ENCODE data around the gene B4GALNT2.

B4GALNT2 gene

DNA sequence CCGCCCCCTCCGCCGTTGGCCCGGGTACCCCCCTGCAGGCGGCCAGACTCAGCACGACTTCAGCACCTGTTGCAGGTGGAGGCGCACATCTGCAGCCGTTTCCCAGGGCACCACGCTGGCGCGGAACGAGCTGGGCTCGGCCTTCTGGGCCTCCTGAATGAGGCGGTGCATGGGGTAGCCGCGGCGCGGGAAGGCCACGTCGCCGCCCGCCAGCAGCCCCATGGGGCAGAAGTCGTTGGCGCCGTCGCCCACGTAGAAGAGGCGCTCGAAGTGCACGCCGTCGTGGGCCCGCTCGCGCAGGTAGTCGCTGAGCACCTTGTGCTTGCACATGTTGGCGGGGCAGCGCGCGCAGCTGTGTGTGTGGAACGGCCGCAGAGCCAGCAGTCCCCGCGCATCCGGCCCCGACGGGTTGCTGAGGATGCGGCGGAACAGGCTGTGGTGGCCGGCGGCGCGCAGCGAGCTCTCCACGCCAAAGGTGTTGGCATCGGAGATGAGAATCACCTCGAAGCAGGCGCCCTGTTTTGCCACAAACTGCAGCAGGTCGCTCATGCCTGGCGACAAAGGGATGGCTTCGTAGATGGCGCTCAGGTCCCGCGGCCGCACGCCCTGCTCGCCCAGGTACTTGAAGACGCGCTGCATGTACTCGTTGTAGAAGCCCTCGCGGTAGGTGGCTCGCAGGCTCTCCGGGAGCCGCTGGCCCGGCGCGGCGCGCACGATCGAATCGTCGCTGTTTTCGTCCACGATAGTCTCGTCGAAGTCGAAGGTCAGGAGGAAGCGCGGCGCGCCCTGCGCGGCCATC lies 91.8 kb downstream of the B4GALNT2 start:
- Histone ChIP-seq H3K27ac (peak overlapping the region in 3 of 21 experiments; percentile 1 to 6 (median 3)), H3K4me3 (peak overlapping the region in 5 of 7 experiments; percentile 3 to 17 (median 11))

GRCh38 chr17:49224997-49225337 lies 92.4 kb downstream of the B4GALNT2 start:
- H3K4me3 ChIP-seq = peak overlapping the region in 1 of 7 experiments; percentile 17
- peak overlapping the region in 1 of 21 experiments; percentile 6 for H3K27ac ChIP-seq

GRCh38 chr17:49225554-49226236 lies 93.1 kb downstream of the B4GALNT2 start:
- Histone ChIP-seq H3K27ac (no peak overlapping the region), H3K4me3 (no peak overlapping the region)

Measured in skin epidermis (tissue), 12 donors.